Daoy (cell line): ENCODE results near the gene PRODH2. TPM values are rescaled to one million over a fixed set of nuclear protein-coding genes. Genes with fewer than 3 reads are reported as not detected.
"Not testable (repeated sequence)": the region's sequence is repeated elsewhere in the genome, so short reads cannot be mapped to it uniquely, and the experiment has no call there.

Source experiments
- DNase-seq: peaks from one replicate; pipeline ENCODE4 v3.0.0-alpha.2; 2015; ENCODE audit warnings: low read depth
- total RNA-seq: library from RNA; depleted of rRNA; stranded (reverse); fragments of >200 nt; shearing (Covaris generic); gene quantifications from 2 replicates; pipeline ENCODE4 v1.2.3, GENCODE V29; 2014

Gene PRODH2
- total RNA-seq, 1 experiment from 2014 or later: not detected

- no peak for DNase-seq
Measured at GRCh38 chr19:35781650-35782049, 31.0 kb downstream of the PRODH2 start.

DNA sequence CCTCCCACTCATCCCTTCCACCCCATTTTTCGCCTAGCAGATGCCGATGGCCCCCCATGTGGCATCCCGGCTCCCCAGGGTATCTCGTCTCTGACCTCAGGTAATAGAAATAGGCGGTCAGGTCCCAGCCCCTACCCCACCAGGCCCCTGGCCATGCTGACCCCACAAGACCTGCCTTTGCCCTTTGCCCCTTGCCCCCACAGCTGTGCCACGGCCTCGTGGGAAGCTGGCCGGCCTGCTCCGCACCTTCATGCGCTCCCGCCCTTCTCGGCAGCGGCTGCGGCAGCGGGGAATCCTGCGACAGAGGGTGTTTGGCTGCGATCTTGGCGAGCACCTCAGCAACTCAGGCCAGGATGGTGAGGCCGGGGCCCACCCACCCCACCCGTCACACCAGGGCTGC lies 31.9 kb downstream of the PRODH2 start:
- DNase-seq: no peak

- DNase-seq: no peak
Measured at GRCh38 chr19:35780058-35780457, 32.6 kb downstream of the PRODH2 start.

- DNase-seq: no peak
Measured at GRCh38 chr19:35779033-35779432, 33.6 kb downstream of the PRODH2 start.

GRCh38 chr19:35777961-35778360 lies 34.7 kb downstream of the PRODH2 start:
- no peak for DNase-seq

DNA sequence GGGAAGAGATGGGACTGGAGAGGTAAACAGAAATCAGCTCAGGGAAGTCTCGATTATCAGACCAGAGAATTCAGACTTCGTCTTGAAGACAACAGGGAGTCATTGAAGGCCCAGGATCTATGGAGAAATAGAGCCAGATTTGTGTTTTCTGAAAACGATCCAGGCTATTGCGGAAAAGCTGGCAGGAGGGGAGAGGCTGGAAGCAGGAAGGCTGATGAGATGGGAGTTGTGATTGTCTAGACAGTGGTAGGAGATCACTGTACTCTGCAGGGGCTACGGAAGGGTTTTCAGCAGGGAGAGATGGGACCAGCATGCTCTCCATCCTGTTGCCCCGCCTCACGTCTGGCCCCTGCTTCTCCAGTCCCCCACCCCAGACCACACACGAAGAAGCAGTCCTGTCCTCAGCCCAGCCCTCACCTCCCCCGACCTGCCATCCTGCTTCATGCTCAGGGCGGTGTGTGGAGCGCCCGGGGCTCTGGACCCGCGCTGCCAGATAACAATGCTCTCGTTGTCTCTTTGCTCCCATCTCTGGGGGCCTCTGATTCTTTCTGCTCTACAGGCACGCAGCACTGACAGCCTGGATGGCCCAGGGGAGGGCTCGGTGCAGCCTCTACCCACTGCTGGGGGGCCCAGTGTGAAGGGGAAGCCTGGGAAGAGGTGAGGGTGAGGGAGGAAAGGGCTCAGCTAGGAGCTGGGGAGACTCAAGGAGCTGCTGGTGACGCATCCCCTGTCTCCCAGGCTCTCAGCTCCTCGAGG lies 35.4 kb downstream of the PRODH2 start:
- DNase-seq: no peak

DNA sequence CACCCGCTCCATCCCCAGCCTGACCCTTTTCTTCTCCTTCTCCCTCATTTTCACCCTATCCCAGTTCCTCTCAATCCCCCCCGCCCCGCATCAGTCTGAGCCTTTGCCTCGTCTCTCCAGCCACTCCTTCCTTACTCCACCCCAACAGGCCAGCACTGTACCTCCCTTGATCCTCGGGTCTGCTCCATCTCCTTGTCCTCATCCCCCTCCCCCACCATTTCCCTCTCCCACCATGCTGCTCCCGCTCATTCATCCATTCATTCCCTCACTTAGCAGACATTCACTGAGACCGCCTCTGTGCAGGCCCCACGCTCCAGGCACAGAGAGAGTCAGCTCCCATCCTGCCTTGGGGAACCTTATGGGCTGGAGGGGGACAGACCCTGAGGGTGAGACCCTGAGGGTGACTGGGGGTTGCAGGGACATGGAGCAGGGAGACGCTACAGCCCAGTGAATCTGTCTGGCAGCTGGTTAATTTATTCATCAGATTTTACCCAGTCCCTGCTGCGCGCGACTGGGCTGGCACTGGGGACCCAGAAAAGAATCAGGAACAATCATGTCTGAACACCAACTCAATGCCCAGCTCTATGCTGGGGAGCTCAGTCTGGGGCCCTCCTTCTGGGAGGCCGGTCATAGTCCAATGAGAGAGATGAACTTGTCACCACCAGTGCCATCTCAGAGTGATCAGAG lies 36.4 kb downstream of the PRODH2 start:
- no peak for DNase-seq

GRCh38 chr19:35775298-35776101 lies 37.1 kb downstream of the PRODH2 start, which contains the start of gene ARHGAP33:
ARHGAP33 (plus strand) TSS chr19:35775564; CDS start chr19:35775659, 95 bp downstream.
- peak; percentile 98 for DNase-seq

- no peak for DNase-seq
Measured at GRCh38 chr19:35775046-35775297, 37.7 kb downstream of the PRODH2 start.

DNA sequence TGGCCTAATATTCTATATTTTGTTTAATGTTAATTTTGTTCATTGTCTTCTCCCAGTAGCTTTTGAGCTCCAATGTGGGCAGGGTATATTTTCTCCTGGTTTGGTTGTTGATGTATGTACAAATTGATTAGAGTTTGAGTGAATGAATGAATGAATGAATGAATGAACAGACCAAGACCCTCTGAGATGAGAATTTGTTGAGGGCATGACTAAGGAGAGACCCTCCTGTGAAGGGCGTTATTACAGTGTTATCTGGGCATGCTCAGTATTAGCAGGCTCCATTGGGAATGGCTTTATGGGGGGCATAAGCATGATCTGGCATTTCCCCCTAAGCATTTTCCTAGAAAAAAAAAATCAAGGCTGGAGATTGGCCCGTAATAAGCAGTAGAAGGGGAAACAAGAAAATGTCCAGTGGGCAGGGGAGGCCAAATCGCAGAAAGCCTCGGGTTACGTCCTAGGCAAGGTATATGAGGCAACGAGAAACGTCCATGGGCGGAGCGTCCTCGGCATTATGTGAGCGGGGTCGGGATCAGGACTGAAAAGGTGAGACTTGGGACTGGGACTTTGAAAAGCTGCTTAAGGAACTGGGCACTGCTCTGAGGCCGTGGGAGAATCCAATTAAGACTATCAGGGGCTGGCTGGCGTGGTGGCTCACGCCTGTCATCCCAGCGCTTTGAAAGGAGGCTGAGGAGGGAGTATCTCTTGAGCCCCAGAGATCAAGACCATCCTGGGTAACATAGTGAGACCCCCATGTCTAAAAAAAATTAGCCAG lies 38.2 kb downstream of the PRODH2 start:
- no peak for DNase-seq

DNA sequence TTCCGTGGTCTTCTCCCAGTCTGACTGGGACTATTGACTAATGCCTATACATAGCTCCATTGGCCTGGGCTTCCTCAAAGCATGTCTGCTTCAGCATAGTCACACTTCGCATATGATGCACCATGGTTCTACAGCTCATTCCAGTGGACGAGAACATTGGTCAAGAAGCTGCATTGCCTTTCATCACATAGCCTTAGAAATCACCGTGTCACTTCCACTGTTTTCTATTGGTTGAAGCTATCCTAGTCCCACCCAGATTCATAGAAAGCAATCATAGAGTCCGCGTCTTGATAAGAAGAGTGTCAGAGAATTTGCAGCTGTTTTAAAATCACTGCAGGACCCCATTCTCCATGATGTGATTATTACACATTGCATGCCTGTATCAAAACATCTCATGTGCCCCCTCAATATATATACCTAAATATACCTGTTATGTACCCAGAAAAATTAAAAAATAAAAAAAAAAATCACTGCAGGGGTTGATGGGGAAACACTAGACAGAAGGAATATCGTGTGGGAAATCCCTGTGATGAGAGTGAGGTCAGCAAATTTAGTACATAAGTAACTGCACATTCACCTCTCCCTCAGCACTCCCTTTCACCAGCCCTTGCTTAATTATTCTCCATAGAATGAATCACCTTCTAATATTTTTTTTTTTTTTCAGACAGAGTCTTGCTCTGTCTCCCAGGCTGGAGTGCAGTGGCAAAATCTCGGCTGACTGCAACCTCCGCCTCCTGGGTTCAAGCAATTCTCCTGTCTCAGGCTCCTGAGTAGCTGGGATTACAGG lies 39.4 kb downstream of the PRODH2 start:
- peak; percentile 38 for DNase-seq

GRCh38 chr19:35772362-35772761 lies 40.3 kb downstream of the PRODH2 start:
- not testable (repeated sequence) for DNase-seq

- DNase-seq: no peak
Measured at GRCh38 chr19:35768082-35768421, 44.6 kb downstream of the PRODH2 start.

DNA sequence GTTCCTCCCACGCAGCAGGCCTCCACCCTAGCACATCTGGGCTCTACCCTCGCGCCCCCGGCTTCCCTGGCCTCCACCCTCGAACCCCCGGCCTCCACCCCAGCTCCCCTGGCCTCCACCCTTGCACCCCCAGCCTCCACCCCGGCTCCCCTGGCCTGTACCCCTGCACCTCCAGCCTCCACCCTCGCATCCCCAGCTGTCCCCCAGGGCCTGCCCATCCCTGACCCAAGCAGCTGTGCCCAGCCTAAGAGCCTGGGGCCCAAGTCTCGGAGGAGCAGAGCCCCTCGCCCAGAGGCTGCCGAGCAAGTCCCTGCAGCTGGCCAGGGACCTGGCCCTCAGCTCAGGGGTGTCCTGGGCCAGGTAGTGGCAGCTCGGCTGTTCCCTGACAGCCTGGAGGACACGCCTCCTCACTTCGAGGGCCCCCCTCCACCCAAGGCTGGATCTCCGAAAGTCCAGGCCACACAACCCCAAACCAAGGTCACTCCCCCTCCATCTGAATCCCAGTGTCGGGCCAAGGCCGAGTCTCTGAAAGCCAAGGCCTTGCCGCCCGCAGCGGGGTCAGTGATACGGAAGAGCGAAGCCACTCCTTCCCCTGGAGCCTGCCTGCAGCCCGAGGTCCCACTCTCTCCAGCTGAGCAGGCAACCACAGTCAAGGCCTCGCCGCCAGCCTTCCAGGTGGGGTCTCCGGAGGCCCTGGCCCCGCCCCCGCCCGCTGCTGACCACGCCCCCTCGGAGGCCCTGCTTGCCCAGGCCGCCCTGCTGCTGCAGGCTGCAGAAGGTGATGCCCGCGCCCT lies 45.2 kb downstream of the PRODH2 start:
- DNase-seq: no peak

GRCh38 chr19:35766571-35767104 lies 46.0 kb downstream of the PRODH2 start:
- no peak for DNase-seq

GRCh38 chr19:35764432-35765315 lies 48.0 kb downstream of the PRODH2 start:
- no peak for DNase-seq

DNA sequence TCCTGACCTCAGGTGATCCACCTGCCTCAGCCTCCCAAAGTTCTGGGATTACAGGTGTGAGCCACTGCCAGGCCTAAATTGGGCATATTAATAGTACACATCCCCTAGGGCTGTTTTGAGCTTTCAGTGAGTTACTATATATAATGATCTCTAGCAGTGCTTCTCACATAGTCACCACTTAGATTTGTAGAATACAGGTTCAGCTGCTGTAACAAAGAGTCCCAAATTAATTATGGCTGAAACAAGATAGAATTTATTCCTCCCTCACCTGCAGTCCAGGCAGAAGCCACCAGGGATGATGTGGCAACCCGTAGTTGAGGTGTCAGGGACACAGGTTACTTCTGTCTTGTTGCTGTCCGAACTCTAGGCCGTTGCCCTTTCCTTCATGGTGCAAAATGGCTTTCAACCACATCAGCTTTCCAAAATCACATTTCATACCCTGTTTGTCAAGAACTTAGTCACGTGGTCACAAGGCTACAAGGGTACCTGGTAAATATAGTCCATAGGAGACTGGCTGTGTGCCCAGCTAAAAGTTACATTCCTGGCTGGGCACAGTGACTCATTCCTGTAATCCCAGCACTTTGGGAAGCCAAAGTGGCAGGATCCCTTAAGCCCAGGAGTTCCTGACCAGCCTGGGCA lies 51.8 kb downstream of the PRODH2 start:
- no peak for DNase-seq

- no peak for DNase-seq
Measured at GRCh38 chr19:35759697-35760096, 52.9 kb downstream of the PRODH2 start.
